Retinal pigment epithelial cell (primary cell): ENCODE results near the gene RNF227.
A peak's percentile ranks its signal among the peaks of the same experiment; 100 is the strongest.

ENCODE experiments used
- DNase-seq: peaks from one replicate; pipeline ENCODE4 v3.0.0-alpha.2; 2010; ENCODE audit warnings: low read depth
- H3K4me3 ChIP-seq: 2 replicates; pipeline ENCODE4 v1.5.1; 2011; ENCODE audit warnings: mild to moderate bottlenecking, low read length, control low read depth, moderate library complexity
- TF ChIP-seq, protein P1 (sequence below): conservative IDR thresholded peaks from 2 replicates; pipeline ENCODE4 v1.5.1; 2011; ENCODE audit warnings: low read depth, low read length, control low read depth, inconsistent platforms

The RNF227 gene

DNA sequence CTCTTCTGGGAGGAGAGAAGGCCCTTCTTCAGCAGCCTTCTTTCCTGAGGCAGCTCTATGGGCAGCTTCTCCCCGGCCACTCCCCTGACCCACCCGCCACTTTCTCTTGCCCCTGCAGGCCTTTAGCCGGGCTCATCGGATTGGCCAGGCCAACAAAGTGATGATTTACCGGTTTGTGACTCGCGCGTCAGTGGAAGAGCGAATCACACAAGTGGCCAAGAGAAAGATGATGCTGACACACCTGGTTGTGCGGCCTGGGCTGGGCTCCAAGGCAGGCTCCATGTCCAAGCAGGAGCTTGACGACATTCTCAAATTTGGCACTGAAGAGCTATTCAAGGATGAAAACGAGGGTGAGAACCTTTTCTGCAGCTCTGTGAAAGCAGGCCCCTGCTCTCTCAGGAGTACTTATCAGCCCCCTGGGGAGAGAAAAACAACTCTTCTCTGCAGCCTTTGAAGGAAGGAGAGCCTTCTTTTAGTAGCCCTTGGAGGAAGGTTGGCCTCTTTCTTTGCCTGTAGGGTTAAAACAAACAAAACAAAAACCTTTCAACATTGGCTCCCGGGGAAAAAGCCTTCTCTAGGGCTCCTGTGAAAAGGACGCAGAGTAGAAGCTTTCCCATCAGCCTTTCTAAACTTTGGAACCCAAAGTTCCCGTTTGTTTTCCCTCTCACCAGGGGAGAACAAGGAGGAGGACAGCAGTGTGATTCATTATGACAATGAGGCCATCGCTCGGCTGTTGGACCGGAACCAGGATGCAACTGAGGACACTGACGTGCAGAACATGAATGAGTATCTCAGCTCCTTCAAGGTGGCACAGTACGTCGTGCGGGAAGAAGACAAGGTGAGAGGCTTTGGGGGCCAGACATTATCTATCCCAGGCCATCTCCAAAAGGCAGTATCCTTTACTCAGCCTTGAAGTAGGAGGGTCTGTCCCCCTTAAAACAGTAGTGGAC is 12.7 kb downstream of the RNF227 start:
- no peak for DNase-seq
- TF ChIP-seq, protein P1, sequence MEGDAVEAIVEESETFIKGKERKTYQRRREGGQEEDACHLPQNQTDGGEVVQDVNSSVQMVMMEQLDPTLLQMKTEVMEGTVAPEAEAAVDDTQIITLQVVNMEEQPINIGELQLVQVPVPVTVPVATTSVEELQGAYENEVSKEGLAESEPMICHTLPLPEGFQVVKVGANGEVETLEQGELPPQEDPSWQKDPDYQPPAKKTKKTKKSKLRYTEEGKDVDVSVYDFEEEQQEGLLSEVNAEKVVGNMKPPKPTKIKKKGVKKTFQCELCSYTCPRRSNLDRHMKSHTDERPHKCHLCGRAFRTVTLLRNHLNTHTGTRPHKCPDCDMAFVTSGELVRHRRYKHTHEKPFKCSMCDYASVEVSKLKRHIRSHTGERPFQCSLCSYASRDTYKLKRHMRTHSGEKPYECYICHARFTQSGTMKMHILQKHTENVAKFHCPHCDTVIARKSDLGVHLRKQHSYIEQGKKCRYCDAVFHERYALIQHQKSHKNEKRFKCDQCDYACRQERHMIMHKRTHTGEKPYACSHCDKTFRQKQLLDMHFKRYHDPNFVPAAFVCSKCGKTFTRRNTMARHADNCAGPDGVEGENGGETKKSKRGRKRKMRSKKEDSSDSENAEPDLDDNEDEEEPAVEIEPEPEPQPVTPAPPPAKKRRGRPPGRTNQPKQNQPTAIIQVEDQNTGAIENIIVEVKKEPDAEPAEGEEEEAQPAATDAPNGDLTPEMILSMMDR, result no peak
- H3K4me3 ChIP-seq, result no peak overlapping the region

DNA sequence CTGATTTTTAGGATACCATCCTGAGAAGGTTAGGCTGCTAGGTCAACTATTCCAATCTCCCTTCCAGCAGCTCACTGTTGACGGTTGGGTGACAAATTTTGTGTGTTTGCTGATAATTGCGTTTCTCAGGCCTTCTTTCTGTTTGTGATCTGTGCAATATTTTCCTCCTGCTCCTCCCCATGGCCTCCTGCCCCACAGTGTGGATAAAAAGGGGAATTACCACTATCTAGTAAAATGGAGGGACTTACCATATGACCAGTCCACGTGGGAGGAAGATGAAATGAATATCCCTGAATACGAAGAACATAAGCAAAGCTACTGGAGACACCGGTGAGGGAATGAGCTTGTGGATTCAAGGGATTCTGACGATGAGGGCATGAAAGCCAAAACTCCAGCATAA is 18.3 kb downstream of the RNF227 start:
- DNase-seq, result no peak
- no peak overlapping the region for H3K4me3 ChIP-seq
- TF ChIP-seq, protein P1, result peak; percentile 53

DNA sequence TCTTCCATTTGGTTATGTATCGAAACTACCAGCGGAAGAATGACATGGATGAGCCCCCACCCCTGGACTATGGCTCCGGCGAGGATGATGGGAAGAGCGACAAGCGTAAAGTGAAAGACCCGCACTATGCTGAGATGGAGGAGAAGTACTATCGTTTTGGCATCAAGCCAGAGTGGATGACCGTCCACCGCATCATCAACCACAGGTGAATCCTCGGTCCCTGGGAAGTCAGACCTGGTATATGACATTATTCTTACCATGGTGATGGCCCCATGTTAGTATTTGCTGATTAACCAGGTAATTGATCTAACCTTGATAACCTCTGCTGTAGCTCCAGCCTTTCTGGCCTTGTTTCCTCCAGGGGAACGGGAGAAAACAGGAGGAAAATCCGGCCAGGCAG is 19.0 kb downstream of the RNF227 start:
- TF ChIP-seq, protein P1, result no peak
- DNase-seq, result no peak
- H3K4me3 ChIP-seq, result no peak overlapping the region

DNA sequence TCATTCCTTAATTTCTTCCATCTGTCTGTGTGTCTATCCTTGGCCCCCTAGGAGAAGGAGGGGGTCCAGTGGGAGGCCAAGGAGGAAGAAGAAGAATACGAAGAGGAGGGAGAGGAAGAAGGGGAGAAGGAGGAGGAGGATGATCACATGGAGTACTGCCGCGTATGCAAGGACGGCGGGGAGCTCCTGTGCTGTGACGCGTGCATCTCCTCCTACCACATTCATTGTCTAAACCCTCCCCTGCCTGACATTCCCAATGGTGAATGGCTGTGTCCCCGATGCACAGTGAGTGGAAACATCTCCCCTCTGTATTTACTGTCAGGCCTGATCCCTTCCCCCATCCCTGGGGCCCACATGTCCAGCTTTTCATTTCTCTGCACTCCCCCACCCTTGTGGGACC is 21.2 kb downstream of the RNF227 start:
- TF ChIP-seq, protein P1, result no peak
- DNase-seq, result no peak
- H3K4me3 ChIP-seq, result no peak overlapping the region

DNA sequence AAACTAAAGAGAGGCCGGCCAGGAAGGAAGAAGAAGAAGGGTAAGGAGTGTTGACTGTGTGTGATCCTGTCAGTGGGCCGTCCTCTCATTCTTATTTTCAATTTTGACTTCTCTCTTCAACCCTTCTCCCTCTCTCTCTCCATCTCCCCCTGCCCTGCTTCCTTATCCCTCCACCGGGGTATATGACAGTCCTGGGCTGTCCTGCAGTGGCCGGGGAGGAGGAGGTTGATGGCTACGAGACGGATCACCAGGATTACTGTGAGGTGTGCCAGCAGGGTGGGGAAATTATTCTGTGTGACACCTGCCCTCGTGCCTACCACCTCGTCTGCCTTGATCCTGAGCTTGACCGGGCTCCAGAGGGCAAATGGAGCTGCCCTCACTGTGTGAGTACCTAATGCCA is 21.9 kb downstream of the RNF227 start:
- DNase-seq, result no peak
- TF ChIP-seq, protein P1, result no peak
- H3K4me3 ChIP-seq, result no peak overlapping the region

DNA sequence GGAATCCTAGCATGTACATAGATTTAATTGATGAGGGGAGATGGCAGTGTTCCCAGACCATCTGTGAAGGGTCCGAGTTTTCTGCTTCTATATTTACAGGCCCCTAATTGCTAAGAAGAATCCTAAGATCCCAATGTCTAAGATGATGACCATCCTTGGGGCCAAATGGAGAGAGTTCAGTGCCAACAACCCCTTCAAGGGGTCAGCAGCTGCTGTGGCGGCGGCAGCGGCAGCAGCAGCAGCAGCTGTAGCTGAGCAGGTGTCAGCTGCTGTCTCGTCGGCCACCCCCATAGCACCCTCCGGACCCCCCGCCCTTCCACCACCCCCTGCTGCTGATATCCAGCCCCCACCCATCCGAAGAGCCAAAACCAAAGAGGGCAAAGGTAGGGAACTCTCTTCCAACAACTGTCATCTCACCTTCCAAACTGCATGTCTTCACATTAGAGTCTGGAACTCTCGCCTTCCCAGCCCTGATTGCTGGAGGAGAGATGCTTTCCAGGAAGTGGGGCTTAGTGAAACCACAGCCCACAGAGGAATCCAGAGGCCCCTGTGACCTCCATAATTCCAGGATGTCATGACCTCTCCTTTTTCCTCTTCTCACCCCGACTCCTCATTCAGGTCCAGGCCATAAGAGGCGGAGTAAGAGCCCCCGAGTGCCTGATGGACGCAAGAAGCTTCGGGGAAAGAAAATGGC is 22.8 kb downstream of the RNF227 start:
- no peak overlapping the region for H3K4me3 ChIP-seq
- TF ChIP-seq, protein P1, result no peak
- no peak for DNase-seq
